GM21515 (cell line): ENCODE data around the gene CYFIP1.

Experiments used
- ATAC-seq: cut with Tn5 transposase; IDR thresholded peaks from one replicate; pipeline ENCODE4 v1.9.1; 2021; ENCODE audit not compliant: unreplicated experiment

CYFIP1 gene

GRCh38 chr15:22918596-22919140 lies 61.5 kb downstream of the CYFIP1 start:
- ATAC-seq, result no peak

DNA sequence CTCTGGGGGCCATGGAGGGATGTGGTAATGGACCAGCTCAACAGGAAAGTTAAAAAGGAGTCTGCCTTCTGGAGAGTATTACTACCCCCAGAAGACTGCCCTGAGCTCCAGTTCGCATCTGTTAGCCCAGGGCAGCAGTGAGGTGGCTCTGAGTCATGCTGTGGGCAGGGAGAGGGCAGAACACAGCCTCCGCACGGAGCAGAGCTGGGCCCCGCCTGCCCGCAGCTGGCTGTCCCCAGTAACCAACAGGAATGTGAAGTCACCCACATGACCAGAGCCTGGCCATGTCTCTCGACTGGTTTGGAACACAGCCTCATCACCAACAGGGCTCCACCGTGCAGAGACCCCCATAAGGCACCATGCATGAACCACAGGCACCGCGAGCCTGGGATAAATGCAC lies 62.1 kb downstream of the CYFIP1 start:
- no peak for ATAC-seq

- no peak for ATAC-seq
These were observed 62.6 kb downstream of the CYFIP1 start for GRCh38 chr15:22917556-22917955.

- ATAC-seq, result no peak
These were observed 63.4 kb downstream of the CYFIP1 start for GRCh38 chr15:22916606-22917350.

DNA sequence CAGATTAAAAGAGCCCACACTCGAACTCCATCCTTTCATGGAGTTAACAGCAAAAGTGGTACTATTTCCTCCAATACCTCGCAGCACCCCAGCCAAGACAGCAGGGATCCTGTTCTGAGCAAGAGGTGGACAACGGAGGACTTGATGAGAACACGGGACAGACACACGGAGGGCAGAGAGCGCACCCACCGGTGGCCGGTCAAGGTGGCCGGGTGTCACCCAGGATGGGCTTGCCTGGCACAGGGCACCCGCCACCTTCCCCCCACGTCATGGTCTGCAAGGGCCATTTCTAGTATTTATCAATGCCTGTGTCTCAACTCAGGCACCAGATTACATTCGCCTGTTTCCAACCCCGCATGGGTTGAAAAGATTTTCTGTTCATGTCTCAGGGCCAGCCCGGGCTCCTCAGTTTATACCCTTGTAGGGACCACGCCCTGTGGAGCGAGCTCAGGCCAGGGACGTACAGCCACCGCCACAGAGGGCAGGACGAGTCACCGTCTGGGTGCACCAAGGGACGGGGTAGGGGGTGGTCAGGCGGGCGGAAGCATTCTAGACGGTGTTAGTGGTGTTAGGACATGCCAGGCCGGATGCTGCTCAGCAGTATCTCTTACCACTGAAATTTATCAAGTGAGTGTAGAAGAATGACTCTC lies 64.2 kb downstream of the CYFIP1 start:
- no peak for ATAC-seq

DNA sequence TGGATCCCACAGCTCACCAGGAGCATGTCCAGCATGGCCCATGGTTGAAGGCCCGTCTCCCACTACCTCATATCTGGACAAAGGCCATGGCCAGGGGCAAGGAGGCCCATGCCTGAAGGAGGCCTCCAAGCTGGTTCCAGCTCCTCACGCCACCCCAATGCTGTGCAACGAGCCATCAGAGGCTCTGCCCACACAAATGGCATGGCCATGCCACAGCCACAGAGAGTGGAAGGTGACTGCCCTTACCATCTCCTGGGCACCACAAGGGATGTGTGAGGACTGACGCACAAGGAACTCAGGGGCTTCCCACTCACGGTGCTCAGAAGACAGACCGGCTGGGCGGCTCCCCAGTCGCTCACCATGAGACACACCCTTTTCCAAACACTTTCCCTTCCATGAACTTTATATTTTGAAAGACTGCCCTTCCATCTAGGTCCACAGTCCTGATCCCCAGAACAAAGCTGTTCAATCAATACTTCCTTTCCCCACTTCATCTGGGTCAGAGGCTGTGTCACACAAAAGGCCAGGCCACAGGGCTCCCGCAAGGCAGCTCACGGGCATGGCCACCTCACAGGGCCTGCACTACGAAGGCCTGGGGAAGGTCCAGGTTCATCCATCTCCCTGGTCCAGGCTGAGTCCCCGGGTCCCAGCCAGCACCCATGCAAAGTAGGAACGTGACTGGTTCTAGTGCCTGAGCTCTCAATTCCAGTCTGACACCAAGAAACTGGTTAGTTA lies 66.4 kb downstream of the CYFIP1 start:
- ATAC-seq, result no peak

DNA sequence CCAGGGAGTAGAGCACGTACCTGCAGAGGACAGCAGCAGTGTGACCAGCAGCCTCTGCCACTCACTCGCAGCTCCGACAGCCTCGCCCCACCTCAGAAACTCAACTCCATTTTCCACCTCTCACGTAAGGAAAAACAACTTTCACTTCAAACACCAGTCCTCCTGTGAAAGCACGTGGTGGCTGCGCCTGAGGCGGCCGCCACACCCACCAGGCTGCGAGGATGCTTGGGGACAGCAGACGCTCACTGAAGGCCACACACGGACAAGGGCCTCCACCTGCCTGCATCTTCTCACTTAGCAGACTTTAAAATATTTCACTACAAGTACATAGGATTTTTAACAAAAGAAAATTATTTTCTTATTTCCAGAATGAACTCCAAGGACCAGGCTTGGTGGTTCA lies 67.9 kb downstream of the CYFIP1 start:
- no peak for ATAC-seq

DNA sequence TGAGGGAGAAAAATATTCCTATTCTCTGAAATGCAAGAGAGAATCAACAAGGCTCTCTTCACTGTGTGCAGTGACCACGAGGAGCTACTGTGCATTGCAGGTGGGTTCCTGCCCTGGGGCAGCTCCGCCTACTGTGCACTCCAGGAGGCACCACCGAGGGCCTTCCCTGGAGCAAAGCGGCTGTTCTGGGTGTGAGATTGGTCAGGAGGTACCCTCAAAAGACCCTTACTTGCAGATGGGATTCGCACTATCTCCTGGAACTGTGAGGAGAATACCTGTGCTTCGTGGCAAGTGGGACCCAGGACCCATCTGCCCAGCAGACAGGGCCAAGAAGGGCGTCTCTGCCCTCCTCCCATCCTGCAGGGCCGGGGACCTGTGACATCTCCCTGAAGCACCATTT lies 68.9 kb downstream of the CYFIP1 start:
- no peak for ATAC-seq

GRCh38 chr15:22908830-22909229 lies 71.3 kb downstream of the CYFIP1 start:
- no peak for ATAC-seq

DNA sequence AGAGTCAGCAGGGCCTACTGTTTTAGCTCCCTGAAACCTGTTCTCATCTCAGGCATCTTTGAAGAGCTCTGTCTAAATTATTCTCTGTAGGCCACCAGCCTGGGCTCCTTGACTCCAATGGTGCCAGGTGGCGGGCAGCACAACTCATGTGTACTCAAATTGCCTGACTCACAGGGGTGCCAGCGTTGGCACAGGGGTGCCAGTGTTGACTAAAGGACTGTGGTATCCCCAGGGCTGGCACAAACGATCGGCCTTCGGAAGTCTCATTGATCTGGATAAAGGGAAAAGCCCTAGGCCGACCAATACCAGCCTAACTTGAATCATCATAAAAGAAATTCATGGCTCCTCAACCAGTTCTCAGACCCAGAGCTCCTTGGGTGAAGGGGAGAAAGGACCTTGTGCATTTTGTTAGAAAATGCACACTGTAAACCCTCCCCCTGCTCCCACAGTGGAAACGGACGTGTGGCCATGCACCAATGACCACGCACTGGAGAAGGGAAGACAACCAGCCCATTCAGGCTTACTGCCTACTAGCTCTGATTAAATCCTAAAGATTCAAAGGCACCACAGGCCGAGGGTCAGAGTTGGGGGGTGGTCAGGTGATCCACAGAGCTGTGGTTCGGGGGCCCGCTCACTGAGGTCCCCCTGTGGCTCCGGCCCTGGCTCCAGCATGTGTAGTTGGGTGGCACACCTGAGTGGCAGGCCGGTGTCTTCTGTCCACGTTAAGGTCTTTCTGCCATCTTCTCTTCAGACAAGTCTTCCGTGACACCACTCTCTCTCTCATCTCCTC lies 72.8 kb downstream of the CYFIP1 start:
- ATAC-seq, result no peak

DNA sequence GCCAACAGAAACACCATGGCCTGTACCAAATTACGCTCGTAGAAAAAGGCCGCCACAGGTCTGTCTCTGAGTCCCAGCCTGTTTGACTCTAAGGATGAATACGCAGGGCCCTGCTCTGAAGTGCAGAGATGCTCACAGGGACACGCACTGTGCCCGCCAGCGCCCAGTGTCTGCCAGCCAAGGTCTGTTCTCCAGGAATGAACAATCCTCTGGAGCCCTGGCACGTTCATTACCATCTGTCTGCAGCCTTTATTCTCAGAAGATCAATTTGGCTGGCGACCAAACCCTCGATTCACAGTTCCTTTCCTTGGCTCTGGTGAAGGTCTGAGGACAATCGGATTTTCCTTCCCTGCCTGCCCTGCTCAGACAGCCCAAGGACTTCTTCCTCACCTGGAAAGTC lies 75.4 kb downstream of the CYFIP1 start:
- ATAC-seq, result no peak

DNA sequence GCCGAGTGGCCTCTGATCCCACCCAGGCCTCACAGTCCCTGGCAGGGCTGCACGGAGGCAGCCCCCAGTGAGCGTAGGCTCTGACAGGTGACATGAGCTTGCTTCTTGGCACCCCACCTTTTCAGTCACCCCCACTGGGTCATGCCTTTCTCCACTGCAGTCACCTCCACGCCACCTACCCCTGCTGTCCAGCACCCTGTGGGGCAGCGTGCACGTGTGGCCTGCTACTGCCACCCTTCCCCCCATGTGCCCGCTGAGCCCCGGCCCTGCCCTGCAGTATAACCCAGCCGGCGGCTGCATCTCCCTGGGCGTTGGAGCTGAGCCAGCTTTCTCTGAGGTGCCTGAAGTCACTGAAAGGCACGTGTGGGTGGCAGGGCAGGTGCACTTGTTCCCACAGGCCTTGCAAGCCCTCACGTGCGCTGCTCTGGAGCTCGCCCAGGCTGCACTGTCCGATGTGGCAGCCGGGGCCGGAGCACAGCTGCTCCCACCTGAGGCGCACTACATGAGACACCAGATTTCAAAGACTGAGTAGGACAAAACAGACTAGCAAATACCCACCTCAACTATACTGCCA lies 76.1 kb downstream of the CYFIP1 start:
- ATAC-seq, result no peak

DNA sequence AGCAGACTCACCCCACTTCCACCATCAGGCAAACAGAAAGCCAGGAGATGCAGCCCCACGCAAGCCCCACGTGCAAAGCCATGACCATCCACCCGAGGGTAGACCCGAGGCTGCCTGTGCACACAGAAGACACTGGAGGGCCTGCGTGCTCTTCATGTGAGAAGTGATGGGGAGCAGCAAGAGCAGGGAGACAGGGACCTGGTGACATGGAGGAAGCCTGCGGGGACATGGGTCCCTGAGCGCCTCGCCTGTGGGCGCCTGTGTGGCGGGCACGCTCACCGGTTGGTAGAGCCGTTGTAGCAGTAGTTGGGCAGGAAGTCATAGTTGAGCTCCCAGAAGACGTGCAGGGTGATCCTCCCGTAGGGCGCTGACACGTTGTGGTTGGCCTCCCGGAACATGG lies 76.7 kb downstream of the CYFIP1 start:
- no peak for ATAC-seq

DNA sequence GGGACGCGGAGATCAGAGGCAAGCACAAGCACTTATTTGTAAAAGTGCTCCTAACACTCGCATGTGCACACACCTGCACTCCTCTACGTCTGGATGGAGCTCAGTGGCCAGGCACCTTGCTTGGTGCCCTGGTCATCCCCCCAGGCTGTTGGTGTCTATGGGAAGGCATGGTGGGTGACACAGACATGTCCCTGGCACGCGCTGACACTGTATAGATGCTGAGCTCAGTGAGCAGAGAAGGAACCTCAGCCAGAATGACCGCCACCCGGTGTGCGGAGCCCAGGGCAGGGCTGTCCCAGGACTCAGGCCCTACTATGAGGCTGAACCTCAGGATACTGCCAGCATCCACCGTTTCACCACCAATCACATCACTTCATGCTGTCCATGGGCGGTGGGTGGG lies 77.2 kb downstream of the CYFIP1 start:
- no peak for ATAC-seq

DNA sequence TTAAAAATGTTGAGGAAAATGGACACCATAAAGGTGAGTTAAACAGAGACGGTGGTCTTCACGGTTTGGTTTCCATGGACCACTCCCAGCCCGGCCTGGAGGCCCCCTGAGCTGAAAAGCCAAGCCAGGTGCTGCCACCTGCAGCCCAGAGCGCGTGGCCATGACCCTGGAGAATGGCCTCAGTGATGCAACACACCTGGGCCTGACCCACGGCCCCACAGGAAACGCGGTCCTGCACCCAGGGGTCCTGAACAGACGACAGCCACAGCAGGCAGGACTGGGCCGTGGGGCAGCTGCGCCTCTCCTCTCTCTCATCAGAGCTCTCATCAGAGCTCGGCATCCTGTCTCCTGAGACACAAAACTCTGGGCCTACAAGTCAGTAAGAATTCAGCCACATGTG lies 77.6 kb downstream of the CYFIP1 start:
- ATAC-seq, result no peak

- no peak for ATAC-seq
These were observed 78.1 kb downstream of the CYFIP1 start for GRCh38 chr15:22902046-22902445.

- ATAC-seq, result peak; percentile 70
These were observed 84.5 kb downstream of the CYFIP1 start for GRCh38 chr15:22895465-22896190.

DNA sequence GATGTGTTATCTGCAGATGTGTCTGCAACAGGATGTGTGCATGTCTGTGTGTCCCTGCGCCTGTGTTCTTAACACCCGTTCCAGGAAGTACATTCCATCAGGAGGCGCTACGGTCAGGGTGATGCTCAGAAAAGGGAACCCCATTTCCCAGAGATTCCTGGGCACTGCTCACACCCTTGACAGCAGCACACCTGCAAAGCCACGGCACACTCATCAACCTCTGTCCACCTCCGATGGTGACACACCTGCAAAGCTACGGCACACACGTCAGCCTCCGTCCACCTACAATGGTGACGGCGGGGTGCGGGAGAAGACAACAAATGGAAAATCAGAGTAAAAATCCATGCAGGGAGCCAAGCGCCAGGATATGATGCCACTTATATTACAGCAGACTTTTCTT lies 86.3 kb downstream of the CYFIP1 start:
- ATAC-seq, result no peak

- ATAC-seq, result no peak
These were observed 87.1 kb downstream of the CYFIP1 start for GRCh38 chr15:22893081-22893480.

GRCh38 chr15:22892333-22892732 lies 87.8 kb downstream of the CYFIP1 start:
- ATAC-seq, result no peak
